B cell (primary cell): ENCODE results near the gene RELL2. TPM values are rescaled to one million over a fixed set of nuclear protein-coding genes. Genes with fewer than 3 reads are reported as not detected.

ENCODE experiments used
- ATAC-seq: fragments of 200-7000 bp; cut with Tn5 transposase; one replicate; pipeline ENCODE4 v1.10.0; 2021; ENCODE audit warnings: low read depth, mild to moderate bottlenecking, moderate number of reproducible peaks, moderate library complexity
- CTCF ChIA-PET: fragments of 350-600 bp; sonication (Branson Sonifier 250); formaldehyde crosslinking; loops from one replicate; lab custom pipeline; 2021; ENCODE audit warnings: antibody characterized with exemption, inconsistent platforms; lab: Charles Lee
- POLR2A ChIA-PET: fragments of 350-600 bp; sonication (Branson Sonifier 250); formaldehyde crosslinking; loops from one replicate; lab custom pipeline; 2021; ENCODE audit warnings: antibody characterized with exemption; lab: Charles Lee
- DNase-seq: peaks from one replicate; pipeline ENCODE4 v3.0.0; 2013
- H2AFZ ChIP-seq: 2 replicates; pipeline ENCODE4 v1.6.1; 2012; ENCODE audit warnings: mild to moderate bottlenecking, low read depth, low read length; ENCODE audit not compliant: insufficient read depth, poor library complexity, severe bottlenecking
- H3K27ac ChIP-seq, 2 donors: 1 replicate in 1 of 2; 2 replicates in 1 of 2; pipeline ENCODE4 v1.5.1; 2012 to 2013; ENCODE audit warnings: low read length in 2 of 2, mild to moderate bottlenecking in 2 of 2, moderate library complexity in 1 of 2
- H3K27me3 ChIP-seq, 4 experiments: fragments of 200-600 bp in 1 of 4; sonication (generic) in 1 of 4; replicated peaks in 1 of 4; 1 replicate in 2 of 4; 2 replicates in 2 of 4; pipeline versions ENCODE4 v1.6.1 to v1.7.0; 2013 to 2016; ENCODE audit warnings: low read length in 3 of 4, mild to moderate bottlenecking in 2 of 4, mixed read lengths in 1 of 4, moderate library complexity in 1 of 4; ENCODE audit not compliant: insufficient read depth in 4 of 4, control insufficient read depth in 3 of 4; ENCODE audit errors: control extremely low read depth in 1 of 4
- H3K36me3 ChIP-seq, 2 experiments: replicated peaks in 1 of 2; 1 replicate in 1 of 2; 2 replicates in 1 of 2; pipeline versions ENCODE4 v1.6.1 to v1.7.1; 2013; ENCODE audit warnings: low read length in 1 of 2; ENCODE audit not compliant: insufficient read depth in 2 of 2, control insufficient read depth in 1 of 2; ENCODE audit errors: control extremely low read depth in 1 of 2, extremely low read depth in 1 of 2
- H3K4me1 ChIP-seq, 2 donors: fragments of 200-600 bp in 1 of 2; sonication (generic) in 1 of 2; 1 replicate in 1 of 2; 2 replicates in 1 of 2; pipeline versions ENCODE4 v1.5.1 to v1.6.1; 2013 to 2017; ENCODE audit warnings: low read length in 2 of 2; ENCODE audit not compliant: control insufficient read depth in 2 of 2, insufficient read depth in 2 of 2
- H3K4me2 ChIP-seq: replicated peaks from 2 replicates; pipeline ENCODE3; 2012; ENCODE audit warnings: mild to moderate bottlenecking, low read depth, low read length; ENCODE audit not compliant: poor library complexity, severe bottlenecking
- H3K4me3 ChIP-seq, 5 experiments: fragments of 200-600 bp in 1 of 5; sonication (generic) in 1 of 5; 1 replicate in 3 of 5; 2 replicates in 2 of 5; pipeline versions ENCODE4 v1.5.1 to v1.7.0; 2011 to 2016; ENCODE audit warnings: low read length in 4 of 5, mild to moderate bottlenecking in 4 of 5, low read depth in 2 of 5, control low read depth in 1 of 5, moderate library complexity in 1 of 5; ENCODE audit not compliant: insufficient read depth in 1 of 5; ENCODE audit errors: control extremely low read depth in 1 of 5, extremely low read depth in 1 of 5
- H3K79me2 ChIP-seq: fragments of 200-600 bp; sonication (generic); one replicate; pipeline ENCODE4 v1.6.0; 2016; ENCODE audit warnings: low read length; ENCODE audit not compliant: control insufficient read depth, insufficient read depth
- H3K9ac ChIP-seq: fragments of 200-600 bp; sonication (generic); 2 replicates; pipeline ENCODE4 v1.6.1; 2017; ENCODE audit warnings: mild to moderate bottlenecking, low read length, moderate library complexity
- H3K9me3 ChIP-seq, 3 donors: one replicate each; pipeline versions ENCODE4 v1.6.1 to v1.7.1; 2013; ENCODE audit warnings: low read length in 2 of 3; ENCODE audit not compliant: control insufficient read depth in 2 of 3, insufficient read depth in 1 of 3; ENCODE audit errors: control extremely low read depth in 1 of 3
- H4K20me1 ChIP-seq: 2 replicates; pipeline ENCODE4 v1.6.0; 2012; ENCODE audit warnings: mild to moderate bottlenecking, low read length; ENCODE audit not compliant: insufficient read depth, control insufficient read depth, poor library complexity, severe bottlenecking
- H3K27ac Mint-ChIP-seq: one replicate; pipeline ENCODE4 v1.8.0; 2021; ENCODE audit warnings: mixed read lengths
- H3K27me3 Mint-ChIP-seq: one replicate; pipeline ENCODE4 v1.8.0; 2021; ENCODE audit warnings: mixed read lengths
- H3K4me1 Mint-ChIP-seq: one replicate; pipeline ENCODE4 v1.8.0; 2021; ENCODE audit warnings: mixed read lengths
- H3K4me3 Mint-ChIP-seq: one replicate; pipeline ENCODE4 v1.8.0; 2021; ENCODE audit warnings: mixed read lengths
- H3K9me3 Mint-ChIP-seq: one replicate; pipeline ENCODE4 v1.8.0; 2022; ENCODE audit warnings: mixed read lengths; ENCODE audit not compliant: insufficient read depth
- CTCF ChIP-seq: fragments of 200-600 bp; IDR thresholded peaks from one replicate; pipeline ENCODE4 v1.8.0; 2022; ENCODE audit warnings: antibody characterized with exemption, mild to moderate bottlenecking
- EZH2 ChIP-seq: IDR thresholded peaks from 2 replicates; pipeline ENCODE4 v1.6.1; 2012; ENCODE audit warnings: borderline replicate concordance, low read depth, mild to moderate bottlenecking, moderate library complexity, low read length; ENCODE audit not compliant: insufficient read depth, poor library complexity, severe bottlenecking
- WGBS: methylation state at CpG from one replicate; pipeline ENCODE4 v1.1.5; 2013; ENCODE audit warnings: missing lambda C conversion rate; ENCODE audit not compliant: insufficient coverage; 5-methylcytosine and 5-hydroxymethylcytosine counted together
- intact Hi-C: fragments of 100-400 bp; cut with micrococcal nuclease; formaldehyde crosslinking; loops from one replicate; pipeline ENCODE4 v1.10.0; 2022
- polyA plus RNA-seq: library from polyadenylated mRNA; depleted of rRNA; stranded (reverse); fragments of >200 nt; gene quantifications from 2 replicates; pipeline ENCODE4 v1.2.3, GENCODE V29; 2012
- total RNA-seq, 2 donors: library from RNA; stranded (reverse); fragments of 120-200 nt in 1 of 2; gene quantifications; 1 replicate in 1 of 2; 2 replicates in 1 of 2; pipeline versions ENCODE4 v1.2.3 to v1.2.4, GENCODE V29; 2013 to 2022

The RELL2 gene
- total and polyA plus RNA-seq, 2 donors (not counting 1 experiment from before 2014, with no cell fraction given) = 12.1 to 48.9 TPM

GRCh38 chr5:141647851-141648250 is 11.1 kb downstream of the RELL2 start:
- CTCF ChIA-PET = interaction anchor here (1.4 to 2.7 kb wide), 3 partner anchors 9 to 11 kb away, joined by 3 to 9 read pairs (median 5); partner anchors contain the start of genes HDAC3 and RELL2
- WGBS = 100% methylated on average over 1 of the region's 3 CpGs
- H3K4me2 ChIP-seq = no peak overlapping the region

More at GRCh38 chr5:141647851-141648250, 11.1 kb downstream of the RELL2 start:
- H3K4me3 ChIP-seq = no peak overlapping the region
- H3K4me1 Mint-ChIP-seq = peaks cover 32% of the 10 kb centered on the region
- ATAC-seq (no peak), DNase-seq (no peak)
- no peak overlapping the region for H3K9ac ChIP-seq
- intact Hi-C loops = no loop called here
- H3K4me3 Mint-ChIP-seq = no peak overlapping the region
- H3K27ac ChIP-seq = no peak overlapping the region
- H3K27me3 Mint-ChIP-seq = no peaks in the 10 kb centered on the region
- H3K36me3 ChIP-seq = peaks cover 11 to 40% of the 10 kb centered on the region in 2 experiments
- H2AFZ ChIP-seq = no peak overlapping the region
- POLR2A ChIA-PET = no interaction called here
- H3K79me2 ChIP-seq = peaks cover 8% of the 10 kb centered on the region
- no peaks in the 10 kb centered on the region for H3K9me3 Mint-ChIP-seq
- peak overlapping the region; percentile 17 for H3K27ac Mint-ChIP-seq
- TF ChIP-seq EZH2 = no peak
- TF ChIP-seq CTCF = no peak
- no peaks in the 10 kb centered on the region for H3K27me3 ChIP-seq
- H4K20me1 ChIP-seq = no peaks in the 10 kb centered on the region
- no peaks in the 10 kb centered on the region for H3K9me3 ChIP-seq
- H3K4me1 ChIP-seq = peaks cover 14 to 22% of the 10 kb centered on the region in 2 donors
